NB4 (cell line): ENCODE data around the gene ERH.

Source experiments
- DNase-seq: peaks from one replicate; pipeline ENCODE4 v3.0.0; 2010; ENCODE audit warnings: low read depth
- H3K4me3 ChIP-seq: one replicate; pipeline ENCODE4 v1.5.1; 2011; ENCODE audit warnings: mild to moderate bottlenecking, low read depth, low read length, moderate library complexity
- CTCF ChIP-seq: IDR thresholded peaks from one replicate; pipeline ENCODE4 v1.5.1; 2012; ENCODE audit warnings: low read depth, low read length
- MAX ChIP-seq: IDR thresholded peaks from 2 replicates; pipeline ENCODE4 v1.6.1; 2011; ENCODE audit warnings: low read depth, low read length
- MYC ChIP-seq: IDR thresholded peaks from 2 replicates; pipeline ENCODE4 v1.6.1; 2011; ENCODE audit warnings: low read depth, low read length
- POLR2A ChIP-seq: IDR thresholded peaks from 2 replicates; pipeline ENCODE4 v1.6.1; 2011; ENCODE audit warnings: mild to moderate bottlenecking; ENCODE audit not compliant: insufficient read length; ENCODE audit errors: extremely low read depth

Gene ERH

GRCh38 chr14:69351385-69351784, 46.7 kb downstream of the ERH start:
- TF ChIP-seq POLR2A (no peak), MAX (peak; percentile 92), MYC (peak; percentile 56), CTCF (no peak)
- H3K4me3 ChIP-seq = no peak overlapping the region
- peak; percentile 59 for DNase-seq

- TF ChIP-seq POLR2A = no peak
- TF ChIP-seq MAX = no peak
- no peak for TF ChIP-seq MYC
- no peak for TF ChIP-seq CTCF
- no peak for DNase-seq
- no peak overlapping the region for H3K4me3 ChIP-seq
Measured at GRCh38 chr14:69350892-69351291, 47.2 kb downstream of the ERH start.

GRCh38 chr14:69349091-69349777, 48.9 kb downstream of the ERH start:
- H3K4me3 ChIP-seq = no peak overlapping the region
- no peak for DNase-seq
- TF ChIP-seq MAX = no peak
- no peak for TF ChIP-seq POLR2A
- no peak for TF ChIP-seq MYC
- TF ChIP-seq CTCF = no peak

GRCh38 chr14:69346710-69347109, 51.4 kb downstream of the ERH start:
- H3K4me3 ChIP-seq = no peak overlapping the region
- no peak for TF ChIP-seq POLR2A
- no peak for TF ChIP-seq MAX
- TF ChIP-seq MYC = no peak
- peak; percentile 45 for TF ChIP-seq CTCF
- DNase-seq = no peak

GRCh38 chr14:69345402-69345801, 52.7 kb downstream of the ERH start:
- TF ChIP-seq MYC (no peak), POLR2A (no peak), CTCF (no peak), MAX (no peak)
- no peak for DNase-seq

More at GRCh38 chr14:69345402-69345801, 52.7 kb downstream of the ERH start:
- no peak overlapping the region for H3K4me3 ChIP-seq
